Stimulated activated naive CD8-positive, alpha-beta T cell treated with anti-CD3 and anti-CD28 coated beads, Interleukin-15, Interleukin-2, amounts not matched to agents 100 U/mL and 50 U/mL, for 24 hours (primary cell): ENCODE data around the gene TAPBP.
A peak's percentile ranks its signal among the peaks of the same experiment; 100 is the strongest.

Source experiments
- ATAC-seq: fragments of 150-1000 bp; cut with Tn5 transposase; one replicate; pipeline ENCODE4 v1.10.0; 2021
- DNase-seq: peaks from one replicate; pipeline ENCODE4 v3.0.0; 2021

TAPBP gene

GRCh38 chr6:33319939-33320314, 6.0 kb upstream of the TAPBP start:
- DNase-seq (no peak), ATAC-seq (no peak)

DNA sequence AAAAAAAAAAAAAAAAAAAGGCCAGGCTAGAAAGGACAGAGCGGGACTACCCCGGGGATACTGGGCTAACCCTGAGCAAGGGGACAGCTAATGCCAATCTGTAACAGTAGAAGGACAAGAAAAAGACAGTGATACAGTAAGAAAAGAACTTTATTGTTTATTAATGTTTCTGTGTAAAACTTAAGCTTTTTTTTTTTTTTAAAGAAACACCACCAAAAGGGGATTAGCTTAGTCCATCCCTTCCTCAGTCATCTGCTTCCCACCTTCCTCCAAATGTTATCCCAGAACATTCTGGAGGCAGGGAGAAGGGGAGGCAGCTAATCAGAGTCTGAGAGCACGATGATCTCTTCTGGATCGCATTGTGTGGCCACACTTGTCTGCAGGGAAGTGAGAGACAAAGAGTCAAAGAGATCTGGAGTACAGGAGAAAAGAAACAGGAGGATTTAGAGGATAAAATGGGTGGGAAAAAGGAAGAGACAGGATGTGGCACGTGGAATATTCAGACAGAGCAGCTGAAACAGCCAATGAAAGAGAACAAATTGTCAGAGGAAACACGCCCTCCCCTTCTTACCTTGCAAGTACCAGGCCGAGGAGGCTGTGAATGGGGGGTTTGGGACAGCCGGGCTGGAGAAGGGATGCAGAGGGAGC, 4.7 kb upstream of the TAPBP start:
- no peak for ATAC-seq

GRCh38 chr6:33317669-33318425, 4.0 kb upstream of the TAPBP start, which contains the start of gene ZBTB22:
TSS of gene ZBTB22 (minus strand) at chr6:33317744. CDS start at chr6:33316916, 828 bp downstream.
- DNase-seq (peak; percentile 96), ATAC-seq (peak; percentile 63)

More for the DNA sequence above, 4.7 kb upstream of the TAPBP start:
- no peak for DNase-seq

DNA sequence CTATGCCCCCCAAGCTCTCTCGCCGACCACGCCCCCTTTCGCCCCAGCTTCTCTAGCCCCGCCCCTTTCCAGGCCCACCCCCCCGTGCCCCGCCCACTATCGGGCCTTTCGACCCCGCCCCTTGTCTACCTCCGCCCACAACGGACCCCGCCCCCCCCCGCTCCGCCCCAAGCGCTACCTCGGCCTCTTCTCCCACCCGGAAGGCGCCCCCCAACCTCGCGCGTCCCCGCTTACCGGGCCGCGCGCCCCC, 3.5 kb upstream of the TAPBP start:
- no peak for ATAC-seq
- no peak for DNase-seq

- no peak for DNase-seq
- no peak for ATAC-seq
Observed at GRCh38 chr6:33316603-33317418, 2.9 kb upstream of the TAPBP start.

DNA sequence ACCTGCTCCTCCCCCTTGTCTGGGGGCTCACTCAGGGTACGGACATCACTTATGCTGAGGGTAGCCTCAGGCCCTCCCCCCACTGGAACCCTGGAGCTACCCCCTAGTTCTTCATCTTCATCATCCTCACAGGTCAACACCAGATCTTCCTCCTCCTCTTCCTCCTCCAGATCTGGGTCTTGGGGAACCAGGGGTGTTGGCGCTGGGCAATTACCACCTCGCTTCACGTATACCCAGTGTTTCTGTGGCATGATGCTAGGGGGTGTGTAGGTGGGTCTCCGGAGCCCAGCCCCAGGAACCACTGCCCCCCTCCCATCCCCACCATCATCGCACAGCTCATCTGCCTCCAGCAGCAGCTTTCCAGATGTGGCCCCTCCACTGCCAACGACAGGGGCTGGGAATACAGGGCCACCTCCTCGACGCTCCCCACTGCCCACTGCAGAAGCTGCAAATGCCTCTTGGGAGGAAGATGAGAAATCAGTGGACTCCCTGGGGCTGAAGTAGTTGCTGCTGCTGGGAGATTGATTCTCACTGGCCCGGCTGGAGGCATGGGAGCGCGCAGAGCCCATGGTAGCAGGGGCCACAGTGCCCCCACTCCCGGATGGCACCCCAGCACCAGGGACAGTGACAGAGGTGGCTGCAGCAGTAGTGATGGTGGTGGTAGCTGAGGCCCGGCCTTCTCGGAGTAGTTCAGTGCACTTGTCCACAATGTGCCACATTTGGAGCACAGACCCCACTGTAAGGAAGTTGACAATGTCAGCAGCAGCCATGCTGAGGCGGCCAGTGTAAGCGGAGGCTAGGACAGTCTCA, 2.1 kb upstream of the TAPBP start:
- no peak for DNase-seq

DNA sequence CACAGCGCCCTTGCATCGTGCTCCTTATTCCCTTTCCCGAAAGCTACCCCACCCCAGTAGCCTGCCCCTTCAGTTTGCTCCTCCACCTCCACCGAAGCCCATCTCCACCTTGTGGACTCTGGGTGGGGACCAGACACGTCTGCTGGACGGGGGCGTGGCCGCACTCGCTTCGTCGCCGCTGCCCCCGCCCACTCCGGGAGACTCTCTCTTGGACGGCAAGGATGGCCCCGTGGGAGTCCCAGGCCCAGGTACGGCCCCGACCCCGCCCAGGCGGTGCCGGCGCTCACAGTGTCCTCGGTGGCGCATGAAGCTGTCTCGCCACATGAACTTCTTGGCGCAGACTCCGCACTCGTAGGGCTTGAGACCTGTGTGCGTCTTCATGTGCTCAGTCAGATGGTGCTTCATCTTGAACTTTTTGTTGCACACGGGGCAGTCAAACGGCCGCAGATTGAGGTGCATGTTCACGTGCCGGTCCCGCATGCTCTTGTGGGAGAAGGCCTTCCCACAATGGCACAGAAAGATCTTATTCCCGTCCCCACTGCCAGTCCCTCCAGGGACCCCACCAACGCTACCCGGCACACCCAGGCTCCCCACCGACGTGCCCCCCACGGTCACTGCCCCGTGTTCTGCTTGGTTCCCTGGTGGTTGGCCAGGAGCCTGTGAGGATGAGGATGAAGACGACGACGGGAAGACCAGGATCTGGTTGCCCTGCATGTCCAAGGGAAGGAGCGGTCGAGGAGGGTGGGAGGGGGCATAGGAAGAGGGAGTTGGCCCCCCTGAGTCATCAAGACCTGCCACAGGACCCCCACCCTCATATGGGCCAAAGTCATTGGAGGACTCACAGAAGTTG, 1.3 kb upstream of the TAPBP start:
- DNase-seq, result peak; percentile 35

More for the DNA sequence above, 2.1 kb upstream of the TAPBP start:
- no peak for ATAC-seq

GRCh38 chr6:33314515-33314942, 651 bp upstream of the TAPBP start:
- DNase-seq, result peak; percentile 71
- ATAC-seq, result peak; percentile 53

More for the DNA sequence above, 1.3 kb upstream of the TAPBP start:
- no peak for ATAC-seq

- no peak for ATAC-seq
Observed at GRCh38 chr6:33313105-33313708, 671 bp downstream of the TAPBP start.

DNA sequence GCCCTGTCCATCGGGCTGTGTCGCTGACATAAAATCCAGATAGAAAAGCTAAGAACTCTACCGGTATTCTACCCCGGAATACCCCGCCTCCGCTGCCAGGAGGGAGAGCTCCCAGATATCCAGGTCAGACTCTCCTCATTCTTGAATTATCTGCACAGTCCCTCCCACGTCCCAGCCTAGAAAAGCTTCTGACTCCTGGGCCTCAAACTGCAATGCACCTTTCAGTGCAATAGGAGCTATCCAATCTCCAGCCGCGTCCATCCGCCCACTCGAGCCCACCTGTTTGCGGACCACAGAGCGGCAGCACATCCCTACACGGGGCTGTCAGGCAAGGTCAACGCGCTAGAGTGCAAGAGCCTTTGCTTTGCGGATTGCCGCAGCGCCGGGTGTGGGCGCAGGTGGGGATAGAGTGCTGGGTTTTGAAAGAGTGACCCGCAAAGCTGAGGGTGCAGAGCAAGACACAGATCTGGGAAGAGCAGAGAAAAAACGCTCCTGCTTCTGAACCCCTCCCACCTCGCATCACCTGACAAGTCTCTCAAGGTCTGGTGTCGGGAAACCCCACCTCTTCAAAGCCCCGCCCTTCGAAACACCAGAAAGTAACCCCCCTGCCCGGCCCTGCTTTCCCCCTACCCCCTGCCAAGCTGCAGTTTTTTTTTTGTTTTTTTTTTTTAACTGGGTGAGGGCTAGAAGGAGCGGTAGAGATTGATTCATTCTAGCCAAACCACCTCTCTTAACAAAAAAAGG, 1.3 kb downstream of the TAPBP start:
- DNase-seq (peak; percentile 81), ATAC-seq (peak; percentile 17)

More at GRCh38 chr6:33313105-33313708, 671 bp downstream of the TAPBP start:
- DNase-seq, result peak; percentile 71

- DNase-seq (no peak), ATAC-seq (no peak)
Observed at GRCh38 chr6:33306356-33306755, 7.5 kb downstream of the TAPBP start.

DNA sequence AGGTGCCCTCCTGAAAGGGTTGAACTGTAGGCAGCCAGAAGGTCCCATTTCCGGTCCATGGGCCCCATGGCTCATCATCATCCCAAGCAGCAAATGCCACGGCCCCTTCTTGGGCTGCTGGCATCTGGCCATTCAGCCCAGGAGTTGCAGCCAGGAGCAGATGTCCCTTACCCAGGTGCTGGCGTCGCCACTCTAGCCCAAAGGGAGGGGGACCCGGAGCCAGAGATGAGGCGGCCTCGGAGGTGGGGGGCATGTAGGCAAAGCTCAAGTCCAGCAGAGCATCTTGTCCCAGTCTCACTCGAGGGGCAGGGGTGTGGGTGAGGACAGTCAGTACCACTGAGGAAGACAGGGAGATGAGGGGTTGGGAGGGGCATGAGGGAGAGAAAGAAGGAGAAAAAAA, 8.8 kb downstream of the TAPBP start:
- DNase-seq, result no peak
- ATAC-seq, result no peak

- DNase-seq (no peak), ATAC-seq (no peak)
Observed at GRCh38 chr6:33304216-33304615, 9.7 kb downstream of the TAPBP start.

- no peak for ATAC-seq
Observed at GRCh38 chr6:33301877-33302276, 12.0 kb downstream of the TAPBP start.

GRCh38 chr6:33299237-33299944, 14.5 kb downstream of the TAPBP start:
- DNase-seq (peak; percentile 96), ATAC-seq (peak; percentile 87)

More at GRCh38 chr6:33301877-33302276, 12.0 kb downstream of the TAPBP start:
- no peak for DNase-seq

GRCh38 chr6:33298773-33299236, 15.1 kb downstream of the TAPBP start, which contains the start of gene RGL2:
TSS of gene RGL2 (minus strand) at chr6:33298942. CDS start at chr6:33298610, 332 bp downstream.
- DNase-seq (peak; percentile 74), ATAC-seq (peak; percentile 12)

DNA sequence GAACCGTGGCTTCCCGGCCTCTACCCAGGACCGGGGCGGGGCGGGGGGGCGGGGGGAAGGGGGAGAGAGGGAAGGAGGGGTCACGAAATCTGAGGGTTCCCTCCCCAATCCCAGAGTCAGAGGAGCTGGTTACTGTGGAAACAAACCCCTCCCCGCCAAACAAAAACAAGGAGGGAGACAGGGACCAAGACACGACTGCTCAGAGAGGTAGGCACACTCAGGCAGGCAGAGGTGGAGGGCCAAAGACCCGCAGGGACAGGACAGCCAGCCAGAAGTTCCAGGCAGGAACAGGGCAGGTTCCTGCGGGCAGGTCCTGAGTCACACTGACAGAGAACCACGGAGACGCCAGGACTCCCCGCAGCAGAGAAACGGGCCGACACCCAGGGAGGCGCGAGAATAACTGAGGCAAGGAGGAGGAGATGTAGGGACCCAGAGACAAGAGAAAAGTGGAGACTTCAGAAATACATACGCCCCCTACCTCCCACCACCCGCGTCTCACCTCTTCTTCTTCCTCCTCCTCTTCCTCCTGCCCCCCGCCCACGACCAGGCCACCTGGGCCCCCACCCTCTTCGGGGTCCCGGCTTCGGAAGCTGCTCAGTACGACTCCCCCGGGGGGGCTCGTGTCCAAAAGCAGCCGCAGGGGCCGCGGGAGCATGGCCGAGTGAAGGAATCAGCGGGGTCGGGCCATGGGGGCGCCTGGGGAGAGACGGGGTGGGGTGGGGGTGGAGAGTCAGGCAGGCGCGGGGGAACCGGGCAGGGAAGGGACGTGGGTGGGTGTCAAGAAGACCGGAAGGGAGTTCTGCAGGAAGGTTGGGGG, 15.7 kb downstream of the TAPBP start:
- ATAC-seq (peak; percentile 30), DNase-seq (peak; percentile 69)

- no peak for DNase-seq
- ATAC-seq, result no peak
Observed at GRCh38 chr6:33297406-33297955, 16.4 kb downstream of the TAPBP start.
